NCI-H2107 treated with DMSO at 0.1 percent for 48 hours (cell line): ENCODE results near the gene TST.

Experiments
- DNase-seq: peaks from one replicate; lab custom pipeline; 2025; ENCODE audit not compliant: unreplicated experiment; lab: John Stamatoyannopoulos, UW

Gene TST

GRCh38 chr22:37032535-37033460, 13.6 kb upstream of the TST start:
- no peak for DNase-seq

- DNase-seq: no peak
These were observed 12.9 kb upstream of the TST start for GRCh38 chr22:37032134-37032534.

- DNase-seq: no peak
These were observed 11.5 kb upstream of the TST start for GRCh38 chr22:37030560-37031281.

- DNase-seq: no peak
These were observed 9.7 kb upstream of the TST start for GRCh38 chr22:37028692-37029674.

GRCh38 chr22:37027556-37027955, 8.3 kb upstream of the TST start:
- no peak for DNase-seq

- no peak for DNase-seq
These were observed 7.1 kb upstream of the TST start for GRCh38 chr22:37026325-37026724.

GRCh38 chr22:37025500-37026070, 6.3 kb upstream of the TST start:
- DNase-seq: no peak

GRCh38 chr22:37024339-37025157, 5.3 kb upstream of the TST start:
- DNase-seq: no peak

GRCh38 chr22:37023743-37024338, 4.6 kb upstream of the TST start:
- no peak for DNase-seq

- DNase-seq: no peak
These were observed 3.5 kb upstream of the TST start for GRCh38 chr22:37022483-37023337.

GRCh38 chr22:37021710-37022482, 2.6 kb upstream of the TST start:
- no peak for DNase-seq

- DNase-seq: no peak
These were observed 1.8 kb upstream of the TST start for GRCh38 chr22:37021041-37021440.

GRCh38 chr22:37020192-37020479, 889 bp upstream of the TST start:
- DNase-seq: no peak

- DNase-seq: no peak
These were observed 385 bp downstream of the TST start for GRCh38 chr22:37018815-37019308.

GRCh38 chr22:37018086-37018814, 997 bp downstream of the TST start:
- no peak for DNase-seq

- DNase-seq: no peak
These were observed 1.9 kb downstream of the TST start for GRCh38 chr22:37017356-37017755.
